GM12801 (cell line): ENCODE data around the gene INPP4B.

Experiments used
- CTCF ChIP-seq: IDR thresholded peaks from one replicate; pipeline ENCODE4 v1.5.1; 2011; ENCODE audit warnings: control low read depth; ENCODE audit not compliant: insufficient read length; ENCODE audit errors: extremely low read depth

The INPP4B gene

DNA sequence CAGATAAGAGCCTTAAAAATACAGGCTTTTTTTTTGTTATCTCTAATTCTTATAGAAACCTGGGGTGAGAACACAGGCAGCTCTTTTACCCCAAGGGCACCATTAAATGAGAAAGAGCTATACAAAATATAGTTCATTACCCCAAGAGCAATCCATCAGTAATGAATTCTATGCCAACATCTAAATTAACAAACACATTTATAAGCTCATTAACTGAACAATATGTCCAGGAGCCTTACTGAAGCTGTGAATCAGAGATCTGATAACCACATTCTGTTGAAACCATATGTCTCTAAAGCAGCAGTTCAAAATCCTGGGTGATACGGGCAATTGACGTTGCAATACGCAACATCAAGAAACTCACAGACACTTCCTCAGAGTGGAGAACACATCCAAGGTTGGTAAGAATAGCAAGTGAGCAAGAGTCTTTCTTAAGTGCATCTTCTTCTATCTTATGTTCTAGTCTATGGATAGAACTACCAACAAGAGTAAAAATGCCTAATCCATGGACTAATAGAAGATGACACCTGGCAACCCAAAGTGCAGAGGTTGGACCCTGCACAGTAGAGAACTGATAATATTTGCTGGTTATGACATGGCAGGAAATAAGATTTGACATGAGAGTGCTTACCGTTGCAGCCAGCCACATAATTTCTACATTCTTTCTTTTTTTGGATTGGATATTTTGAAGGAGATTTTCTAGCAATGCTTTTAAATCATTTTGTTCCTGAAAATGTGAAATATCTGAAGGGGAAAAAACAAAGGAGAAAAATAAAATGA lies 760.4 kb downstream of the INPP4B start:
- no peak for TF ChIP-seq CTCF

- no peak for TF ChIP-seq CTCF
Measured at GRCh38 chr4:142083264-142083663, 762.8 kb downstream of the INPP4B start.

DNA sequence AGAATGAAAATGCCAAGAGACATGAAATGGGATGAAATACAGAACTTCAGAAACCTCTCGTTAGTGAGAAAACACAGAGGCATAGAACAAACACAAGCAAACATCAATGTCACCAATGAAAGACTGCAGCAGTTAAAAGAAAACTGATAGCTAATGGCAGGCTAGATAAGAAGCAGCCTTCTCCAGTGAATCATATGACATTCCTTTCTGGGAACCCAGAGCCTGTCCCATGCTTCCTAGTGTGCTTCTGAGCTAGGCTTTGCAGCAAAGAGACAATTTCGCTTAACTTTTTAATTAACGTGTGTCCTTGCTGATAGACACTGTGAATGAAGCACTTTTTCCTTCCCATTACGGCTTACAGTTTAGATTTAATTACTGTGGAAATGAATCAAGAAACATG lies 765.1 kb downstream of the INPP4B start:
- TF ChIP-seq CTCF = no peak

DNA sequence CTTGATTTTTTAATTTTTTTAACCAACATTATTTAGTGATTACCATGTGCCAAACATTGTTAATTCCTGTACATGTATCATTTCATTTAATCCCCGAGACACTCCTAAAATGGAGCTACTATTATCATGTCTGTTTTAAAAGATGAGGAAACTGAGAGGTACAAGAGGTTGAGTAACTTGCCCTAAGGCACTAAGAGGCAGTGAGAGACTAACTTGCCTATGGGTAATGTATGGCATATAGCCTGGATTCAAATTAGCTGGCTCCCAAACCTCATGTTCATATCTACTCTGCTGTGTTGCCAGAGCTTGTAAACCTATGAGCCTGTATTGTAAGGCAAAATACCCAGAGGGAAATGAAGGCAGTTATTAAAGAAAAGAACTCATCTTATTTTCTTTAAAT lies 766.1 kb downstream of the INPP4B start:
- no peak for TF ChIP-seq CTCF

GRCh38 chr4:142077048-142077447 lies 769.1 kb downstream of the INPP4B start:
- no peak for TF ChIP-seq CTCF

- no peak for TF ChIP-seq CTCF
Measured at GRCh38 chr4:142065086-142065647, 780.9 kb downstream of the INPP4B start.

- TF ChIP-seq CTCF = no peak
Measured at GRCh38 chr4:142064181-142064580, 781.9 kb downstream of the INPP4B start.
